ENCODE data around the gene RFX2. TPM values are rescaled to one million over a fixed set of nuclear protein-coding genes. Genes with fewer than 3 reads are reported as not detected.

Gene RFX2
- total and polyA plus RNA-seq, 10 of the 15 experiments (the other 5 are each of a cell fraction or from before 2014, with no cell fraction given) = 3.2 to 9.8 (median 4.7) TPM

DNA sequence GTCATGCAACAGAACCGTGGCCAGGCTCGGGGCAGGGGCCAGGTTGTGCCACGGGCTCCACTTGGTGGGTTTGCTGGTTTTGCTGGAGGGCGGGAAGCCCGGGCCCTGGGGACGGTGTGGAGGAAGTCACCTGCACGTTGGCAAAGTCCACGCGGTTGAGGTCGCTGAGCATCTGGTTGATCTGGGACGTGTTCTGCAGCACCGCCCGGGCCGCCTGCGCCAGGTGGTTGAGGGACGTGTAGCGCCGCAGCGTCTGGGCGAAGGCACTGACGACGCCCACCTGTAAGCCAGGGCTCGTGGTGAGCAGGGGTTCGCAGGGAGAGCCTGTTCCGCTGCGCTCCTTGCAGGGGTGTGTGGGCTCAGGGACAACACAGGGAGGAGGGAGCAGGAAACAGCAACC lies 107.7 kb downstream of the RFX2 start:
- SMC1A ChIA-PET (ENCODE audit: uncharacterized antibody, unreplicated experiment) = interaction anchor here (0.6 kb wide), 1 partner anchor 874 kb away, joined by 3 read pairs; no protein-coding TSS in a partner anchor
- no peaks in the 10 kb centered on the region for H3K4me1 ChIP-seq (ENCODE audit: control insufficient read depth, insufficient read depth, low read length)
- WGBS (ENCODE audit: insufficient coverage, insufficient replicate concordance, low lambda C conversion rate, missing lambda C conversion rate) = 82% methylated on average over 24 of the region's 26 CpGs
- in situ Hi-C loops (cut with MboI) = no loop called here
- CTCF ChIA-PET = no interaction called here
- no peak for ATAC-seq
- BruUV-seq (replicated peaks) = no TSS peak
- H3K9ac ChIP-seq (ENCODE audit: control insufficient read depth, insufficient read depth, low read length) = no peak overlapping the region
- H3K9me3 ChIP-seq (replicated peaks; ENCODE audit: control insufficient read depth, insufficient read depth, low read length) = no peaks in the 10 kb centered on the region
- RAD21 ChIA-PET (ENCODE audit: unreplicated experiment) = no interaction called here
- no peak overlapping the region for H3K4me2 ChIP-seq (ENCODE audit: control insufficient read depth, insufficient read depth)
- H2AFZ ChIP-seq (ENCODE audit: control insufficient read depth, low read depth, low read length) = no peak overlapping the region
- intact Hi-C loops (cut with micrococcal nuclease; ENCODE audit: unreplicated experiment) = no loop called here
- H3K27ac ChIP-seq (ENCODE audit: control insufficient read depth, insufficient read depth) = no peak overlapping the region
- H3K4me3 ChIP-seq = no peak overlapping the region
- no peaks in the 10 kb centered on the region for H4K20me1 ChIP-seq (ENCODE audit: control insufficient read depth, insufficient read depth)
- H3K27me3 ChIP-seq (replicated peaks in 1 of 2; ENCODE audit: control insufficient read depth in 2 of 2, insufficient read depth in 2 of 2, low read length in 1 of 2) = no peaks in the 10 kb centered on the region
- H3K36me3 ChIP-seq (ENCODE audit: control insufficient read depth in 2 of 2, insufficient read depth in 2 of 2, low read length in 1 of 2) = no peaks in the 10 kb centered on the region
- H3K79me2 ChIP-seq (ENCODE audit: control insufficient read depth, insufficient read depth, low read length) = no peaks in the 10 kb centered on the region
- DNase-seq (ENCODE audit: low read depth, low spot score) = no peak
- POLR2A ChIA-PET = no interaction called here
- no peak for FAIRE-seq
- no peak for TF ChIP-seq SMC3 (IDR thresholded peaks at IDR 0.05; ENCODE audit: borderline replicate concordance, low read length)
- TF ChIP-seq HSF1 (IDR thresholded peaks at IDR 0.05; ENCODE audit: low read depth, low read length) = no peak
- no peak for TF ChIP-seq ATF3 (IDR thresholded peaks at IDR 0.05; ENCODE audit: borderline replicate concordance, extremely low read depth, low read depth, low read length)
- TF ChIP-seq MEF2B (IDR thresholded peaks at IDR 0.05; ENCODE audit: partially characterized antibody, poor library complexity, severe bottlenecking) = no peak
- TF ChIP-seq, protein P1, sequence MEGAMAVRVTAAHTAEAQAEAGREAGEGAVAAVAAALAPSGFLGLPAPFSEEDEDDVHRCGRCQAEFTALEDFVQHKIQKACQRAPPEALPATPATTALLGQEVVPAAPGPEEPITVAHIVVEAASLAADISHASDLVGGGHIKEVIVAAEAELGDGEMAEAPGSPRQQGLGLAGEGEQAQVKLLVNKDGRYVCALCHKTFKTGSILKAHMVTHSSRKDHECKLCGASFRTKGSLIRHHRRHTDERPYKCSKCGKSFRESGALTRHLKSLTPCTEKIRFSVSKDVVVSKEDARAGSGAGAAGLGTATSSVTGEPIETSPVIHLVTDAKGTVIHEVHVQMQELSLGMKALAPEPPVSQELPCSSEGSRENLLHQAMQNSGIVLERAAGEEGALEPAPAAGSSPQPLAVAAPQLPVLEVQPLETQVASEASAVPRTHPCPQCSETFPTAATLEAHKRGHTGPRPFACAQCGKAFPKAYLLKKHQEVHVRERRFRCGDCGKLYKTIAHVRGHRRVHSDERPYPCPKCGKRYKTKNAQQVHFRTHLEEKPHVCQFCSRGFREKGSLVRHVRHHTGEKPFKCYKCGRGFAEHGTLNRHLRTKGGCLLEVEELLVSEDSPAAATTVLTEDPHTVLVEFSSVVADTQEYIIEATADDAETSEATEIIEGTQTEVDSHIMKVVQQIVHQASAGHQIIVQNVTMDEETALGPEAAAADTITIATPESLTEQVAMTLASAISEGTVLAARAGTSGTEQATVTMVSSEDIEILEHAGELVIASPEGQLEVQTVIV (IDR thresholded peaks at IDR 0.05; ENCODE audit: borderline replicate concordance, partially characterized antibody) = no peak
- no peak for TF ChIP-seq EGR1 (IDR thresholded peaks at IDR 0.05; ENCODE audit: borderline replicate concordance in 1 of 2, low read depth in 2 of 2, low read length in 2 of 2)
- no peak for TF ChIP-seq JUNB (IDR thresholded peaks at IDR 0.05)
- no peak for TF ChIP-seq CREM (IDR thresholded peaks at IDR 0.05; ENCODE audit: low read depth)
- no peak for TF ChIP-seq TAF1 (IDR thresholded peaks at IDR 0.05; ENCODE audit: borderline replicate concordance, low read depth, low read length)
- no peak for TF ChIP-seq CBFB (IDR thresholded peaks at IDR 0.05; ENCODE audit: low read depth)
- no peak for TF ChIP-seq WRNIP1 (IDR thresholded peaks at IDR 0.05; ENCODE audit: borderline replicate concordance, low read depth, low read length)
- TF ChIP-seq, protein P2, sequence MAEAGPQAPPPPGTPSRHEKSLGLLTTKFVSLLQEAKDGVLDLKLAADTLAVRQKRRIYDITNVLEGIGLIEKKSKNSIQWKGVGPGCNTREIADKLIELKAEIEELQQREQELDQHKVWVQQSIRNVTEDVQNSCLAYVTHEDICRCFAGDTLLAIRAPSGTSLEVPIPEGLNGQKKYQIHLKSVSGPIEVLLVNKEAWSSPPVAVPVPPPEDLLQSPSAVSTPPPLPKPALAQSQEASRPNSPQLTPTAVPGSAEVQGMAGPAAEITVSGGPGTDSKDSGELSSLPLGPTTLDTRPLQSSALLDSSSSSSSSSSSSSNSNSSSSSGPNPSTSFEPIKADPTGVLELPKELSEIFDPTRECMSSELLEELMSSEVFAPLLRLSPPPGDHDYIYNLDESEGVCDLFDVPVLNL (IDR thresholded peaks at IDR 0.05; ENCODE audit: low read depth, low read length) = no peak
- TF ChIP-seq, protein P3, sequence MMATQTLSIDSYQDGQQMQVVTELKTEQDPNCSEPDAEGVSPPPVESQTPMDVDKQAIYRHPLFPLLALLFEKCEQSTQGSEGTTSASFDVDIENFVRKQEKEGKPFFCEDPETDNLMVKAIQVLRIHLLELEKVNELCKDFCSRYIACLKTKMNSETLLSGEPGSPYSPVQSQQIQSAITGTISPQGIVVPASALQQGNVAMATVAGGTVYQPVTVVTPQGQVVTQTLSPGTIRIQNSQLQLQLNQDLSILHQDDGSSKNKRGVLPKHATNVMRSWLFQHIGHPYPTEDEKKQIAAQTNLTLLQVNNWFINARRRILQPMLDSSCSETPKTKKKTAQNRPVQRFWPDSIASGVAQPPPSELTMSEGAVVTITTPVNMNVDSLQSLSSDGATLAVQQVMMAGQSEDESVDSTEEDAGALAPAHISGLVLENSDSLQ (IDR thresholded peaks at IDR 0.05) = no peak
- no peak for TF ChIP-seq IRF3 (IDR thresholded peaks at IDR 0.05)
- TF ChIP-seq MXI1 (IDR thresholded peaks at IDR 0.05; ENCODE audit: low read depth, low read length) = no peak
- TF ChIP-seq NFIC (IDR thresholded peaks at IDR 0.05; ENCODE audit: low read depth, low read length) = no peak
- no peak for TF ChIP-seq EED (IDR thresholded peaks at IDR 0.05; ENCODE audit: low read depth)
- TF ChIP-seq ESRRA (IDR thresholded peaks at IDR 0.05; ENCODE audit: low read length) = no peak
